B cell (primary cell): ENCODE measurements around the gene POP4.

Source experiments
- EZH2 ChIP-seq: IDR thresholded peaks from 2 replicates; pipeline ENCODE4 v1.6.1; 2012; ENCODE audit warnings: borderline replicate concordance, low read depth, mild to moderate bottlenecking, moderate library complexity, low read length; ENCODE audit not compliant: insufficient read depth, poor library complexity, severe bottlenecking
- TF ChIP-seq, protein P1 (sequence below): fragments of 200-600 bp; IDR thresholded peaks from one replicate; pipeline ENCODE4 v1.8.0; 2022; ENCODE audit warnings: antibody characterized with exemption, mild to moderate bottlenecking

DNA sequence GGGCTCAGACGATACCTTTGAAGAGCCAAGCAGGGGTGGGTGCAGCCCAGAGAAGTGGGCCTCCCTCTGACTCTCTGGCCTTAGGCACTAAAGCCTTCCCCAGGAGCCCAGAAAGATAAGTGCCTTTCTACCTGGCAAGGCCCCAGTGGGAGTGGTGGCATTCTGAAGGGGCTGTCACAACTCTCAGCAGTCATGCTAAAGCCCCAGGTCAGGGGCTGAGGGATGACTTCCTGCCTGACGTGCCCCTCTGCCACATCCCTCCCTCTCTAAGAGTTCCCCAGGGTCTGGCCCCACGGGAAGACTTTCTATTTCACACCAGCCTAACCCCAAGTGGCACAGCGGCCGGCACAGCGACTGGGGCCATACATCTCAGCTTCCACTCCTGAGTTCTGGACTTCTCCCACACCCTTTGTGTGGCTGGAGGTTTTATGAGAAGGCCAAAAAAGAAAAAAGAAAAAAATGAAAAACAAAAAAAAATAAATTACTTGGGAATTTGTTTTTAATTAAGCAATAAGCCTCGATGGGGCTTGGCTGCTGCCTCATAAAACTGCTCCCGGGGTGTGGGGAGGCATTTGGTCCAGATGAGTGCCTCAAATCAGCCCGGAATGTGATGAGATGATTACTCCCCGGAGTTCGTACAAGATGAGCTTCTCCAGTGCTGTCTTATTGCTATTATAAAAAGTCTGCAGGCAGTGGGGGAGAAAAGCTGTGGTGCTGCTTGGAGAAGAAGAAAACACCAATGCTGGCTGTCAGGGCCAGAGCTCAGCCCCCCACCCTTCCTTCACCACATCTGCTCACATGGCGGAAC, 30.7 kb downstream of the POP4 start:
- TF ChIP-seq, protein P1, sequence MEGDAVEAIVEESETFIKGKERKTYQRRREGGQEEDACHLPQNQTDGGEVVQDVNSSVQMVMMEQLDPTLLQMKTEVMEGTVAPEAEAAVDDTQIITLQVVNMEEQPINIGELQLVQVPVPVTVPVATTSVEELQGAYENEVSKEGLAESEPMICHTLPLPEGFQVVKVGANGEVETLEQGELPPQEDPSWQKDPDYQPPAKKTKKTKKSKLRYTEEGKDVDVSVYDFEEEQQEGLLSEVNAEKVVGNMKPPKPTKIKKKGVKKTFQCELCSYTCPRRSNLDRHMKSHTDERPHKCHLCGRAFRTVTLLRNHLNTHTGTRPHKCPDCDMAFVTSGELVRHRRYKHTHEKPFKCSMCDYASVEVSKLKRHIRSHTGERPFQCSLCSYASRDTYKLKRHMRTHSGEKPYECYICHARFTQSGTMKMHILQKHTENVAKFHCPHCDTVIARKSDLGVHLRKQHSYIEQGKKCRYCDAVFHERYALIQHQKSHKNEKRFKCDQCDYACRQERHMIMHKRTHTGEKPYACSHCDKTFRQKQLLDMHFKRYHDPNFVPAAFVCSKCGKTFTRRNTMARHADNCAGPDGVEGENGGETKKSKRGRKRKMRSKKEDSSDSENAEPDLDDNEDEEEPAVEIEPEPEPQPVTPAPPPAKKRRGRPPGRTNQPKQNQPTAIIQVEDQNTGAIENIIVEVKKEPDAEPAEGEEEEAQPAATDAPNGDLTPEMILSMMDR = no peak
- no peak for TF ChIP-seq EZH2
